Measurements from ENCODE around the gene MTUS2.

MTUS2 gene

DNA sequence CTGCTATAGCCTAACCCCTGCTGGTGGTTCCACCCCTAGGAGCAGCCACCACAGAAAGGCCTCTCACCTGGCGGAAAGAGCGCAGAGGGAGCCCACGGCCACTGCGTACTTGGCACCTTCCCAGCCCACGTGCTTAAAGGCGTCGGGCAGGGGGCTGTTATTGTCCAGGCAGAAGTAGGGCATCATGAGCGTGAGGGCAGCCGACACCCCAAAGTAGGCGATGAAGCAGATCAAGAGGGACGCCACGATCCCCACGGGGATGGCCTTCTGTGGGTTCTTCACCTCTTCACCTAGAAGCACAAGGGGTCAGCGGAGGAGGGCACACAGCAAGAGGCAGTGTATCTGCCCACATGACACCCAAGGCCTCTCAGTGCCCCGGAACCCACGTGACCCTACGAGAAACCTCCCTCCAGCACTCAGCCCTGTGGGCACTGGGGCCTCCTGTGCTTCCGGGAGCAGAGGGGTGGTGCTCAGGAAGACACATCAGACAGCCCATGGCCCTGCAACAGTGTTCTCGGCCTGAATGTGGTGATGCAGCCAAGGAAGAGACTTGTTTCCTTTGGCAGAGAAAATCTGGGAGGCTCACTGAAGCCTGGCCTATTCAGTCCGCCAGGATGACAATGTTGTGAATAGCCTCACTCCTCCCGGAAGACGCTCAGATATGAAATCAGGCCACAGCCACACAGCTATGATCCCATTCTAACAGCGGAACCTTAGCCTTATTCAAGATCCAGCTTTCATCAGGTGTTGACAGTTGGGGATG is 703.2 kb downstream of the MTUS2 start:
- CTCF ChIA-PET: no interaction called here
- POLR2A ChIA-PET: no interaction called here
- TF ChIP-seq ZNF384 (IDR thresholded peaks at IDR 0.05) (no peak), NFRKB (IDR thresholded peaks at IDR 0.05) (no peak), HDGF (IDR thresholded peaks at IDR 0.05; ENCODE audit: borderline replicate concordance) (no peak), FOXA1 (IDR thresholded peaks at IDR 0.05) (no peak), ELF4 (IDR thresholded peaks at IDR 0.05) (no peak), SP1 (IDR thresholded peaks at IDR 0.05) (no peak), TARDBP (IDR thresholded peaks at IDR 0.05) (no peak), ARNT (IDR thresholded peaks at IDR 0.05) (no peak), FOXM1 (IDR thresholded peaks at IDR 0.05; ENCODE audit: borderline replicate concordance) (no peak), SUZ12 (IDR thresholded peaks at IDR 0.05) (no peak), BHLHE40 (IDR thresholded peaks at IDR 0.05; ENCODE audit: borderline replicate concordance) (no peak), FOXK2 (IDR thresholded peaks at IDR 0.05) (no peak), L3MBTL2 (conservative IDR thresholded peaks at IDR 0.05) (no peak), CTBP1 (IDR thresholded peaks at IDR 0.05; ENCODE audit: borderline replicate concordance) (no peak), LEF1 (IDR thresholded peaks at IDR 0.05; ENCODE audit: borderline replicate concordance) (no peak)
- TF ChIP-seq, protein P1, sequence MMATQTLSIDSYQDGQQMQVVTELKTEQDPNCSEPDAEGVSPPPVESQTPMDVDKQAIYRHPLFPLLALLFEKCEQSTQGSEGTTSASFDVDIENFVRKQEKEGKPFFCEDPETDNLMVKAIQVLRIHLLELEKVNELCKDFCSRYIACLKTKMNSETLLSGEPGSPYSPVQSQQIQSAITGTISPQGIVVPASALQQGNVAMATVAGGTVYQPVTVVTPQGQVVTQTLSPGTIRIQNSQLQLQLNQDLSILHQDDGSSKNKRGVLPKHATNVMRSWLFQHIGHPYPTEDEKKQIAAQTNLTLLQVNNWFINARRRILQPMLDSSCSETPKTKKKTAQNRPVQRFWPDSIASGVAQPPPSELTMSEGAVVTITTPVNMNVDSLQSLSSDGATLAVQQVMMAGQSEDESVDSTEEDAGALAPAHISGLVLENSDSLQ (IDR thresholded peaks at IDR 0.05): no peak
- DNase-seq (ENCODE audit: extremely low spot score): no peak

DNA sequence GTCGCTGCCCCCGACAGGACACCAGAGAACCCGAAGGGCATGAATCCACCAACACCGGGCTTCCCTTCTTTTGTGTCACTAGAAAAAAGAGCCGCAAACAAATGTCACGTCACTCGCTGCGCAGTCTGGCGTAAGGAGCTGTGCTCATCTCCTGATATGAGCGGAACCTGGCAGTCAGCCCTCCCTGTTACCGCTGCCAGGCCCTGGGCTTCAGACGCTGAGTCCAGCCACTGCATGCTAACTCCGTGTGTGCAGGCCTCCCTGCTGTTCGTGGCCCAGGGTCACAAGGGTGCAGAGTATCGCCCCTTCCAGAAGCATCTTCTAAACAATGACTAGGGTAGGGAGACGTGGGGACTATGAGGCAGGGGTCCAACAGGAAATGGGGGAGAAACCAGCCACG is 704.0 kb downstream of the MTUS2 start:
- POLR2A ChIA-PET: no interaction called here
- CTCF ChIA-PET: no interaction called here

DNA sequence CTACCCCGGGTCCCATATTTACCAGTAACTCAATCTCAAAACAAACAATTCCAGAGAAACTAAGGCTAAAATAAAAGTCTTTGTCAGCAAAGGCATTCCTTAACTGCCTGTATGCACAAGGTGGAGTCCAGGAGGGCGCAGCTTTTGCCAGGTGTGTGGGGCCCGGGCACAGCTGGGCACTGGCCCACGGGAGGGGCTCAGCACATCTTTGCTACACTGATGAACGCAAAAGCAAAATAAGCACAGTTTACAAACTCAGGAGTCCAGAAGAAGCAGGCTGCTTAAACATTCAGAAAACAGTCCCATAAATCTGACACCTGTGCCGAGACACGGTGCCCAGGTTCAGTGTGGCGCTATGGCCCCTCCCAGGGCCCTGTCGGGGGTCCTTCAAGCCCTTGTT is 704.5 kb downstream of the MTUS2 start:
- CTCF ChIA-PET: no interaction called here
- no peak for DNase-seq (ENCODE audit: extremely low spot score)
- POLR2A ChIA-PET: no interaction called here
- TF ChIP-seq FOXK2 (IDR thresholded peaks at IDR 0.05): no peak
- TF ChIP-seq, protein P1 (IDR thresholded peaks at IDR 0.05): no peak
- TF ChIP-seq HDGF (IDR thresholded peaks at IDR 0.05; ENCODE audit: borderline replicate concordance): no peak
- no peak for TF ChIP-seq TARDBP (IDR thresholded peaks at IDR 0.05)
- TF ChIP-seq FOXM1 (IDR thresholded peaks at IDR 0.05; ENCODE audit: borderline replicate concordance): no peak

More for the DNA sequence above, 704.0 kb downstream of the MTUS2 start:
- DNase-seq (ENCODE audit: extremely low spot score): no peak
- TF ChIP-seq FOXK2 (IDR thresholded peaks at IDR 0.05): no peak
- TF ChIP-seq CTBP1 (IDR thresholded peaks at IDR 0.05; ENCODE audit: borderline replicate concordance): no peak
- no peak for TF ChIP-seq ELF4 (IDR thresholded peaks at IDR 0.05)
- no peak for TF ChIP-seq BHLHE40 (IDR thresholded peaks at IDR 0.05; ENCODE audit: borderline replicate concordance)
- no peak for TF ChIP-seq LEF1 (IDR thresholded peaks at IDR 0.05; ENCODE audit: borderline replicate concordance)
- no peak for TF ChIP-seq L3MBTL2 (conservative IDR thresholded peaks at IDR 0.05)

DNA sequence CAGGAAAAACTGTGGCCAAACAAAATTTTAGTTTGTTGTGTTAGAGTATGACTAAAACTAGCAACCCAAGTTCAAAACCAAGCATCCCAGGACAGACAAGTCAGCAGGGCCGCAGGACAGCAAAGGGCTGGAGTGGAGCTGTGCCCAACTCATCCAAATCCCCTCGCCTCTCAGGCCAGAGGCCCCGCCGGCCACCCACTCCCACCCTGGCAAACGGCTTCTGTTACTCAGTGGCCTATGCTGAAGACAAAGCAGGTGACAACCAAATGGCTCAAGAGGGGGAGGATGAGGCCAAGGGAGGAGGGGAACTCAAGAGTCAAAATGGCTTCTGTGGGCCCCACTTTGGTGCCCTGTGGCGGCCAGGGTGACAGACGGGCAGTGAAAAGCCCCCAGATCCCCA is 705.6 kb downstream of the MTUS2 start:
- POLR2A ChIA-PET: no interaction called here
- DNase-seq (ENCODE audit: extremely low spot score): no peak
- CTCF ChIA-PET: interaction anchor here (1.1 kb wide), 1 partner anchor 181 kb away, joined by 5 read pairs; no protein-coding TSS in a partner anchor
- no peak for TF ChIP-seq HDGF (IDR thresholded peaks at IDR 0.05; ENCODE audit: borderline replicate concordance)
- no peak for TF ChIP-seq FOXA1 (IDR thresholded peaks at IDR 0.05)
- no peak for TF ChIP-seq ARNT (IDR thresholded peaks at IDR 0.05)
- TF ChIP-seq TARDBP (IDR thresholded peaks at IDR 0.05): no peak
- TF ChIP-seq CTBP1 (IDR thresholded peaks at IDR 0.05; ENCODE audit: borderline replicate concordance): no peak
- TF ChIP-seq SP1 (IDR thresholded peaks at IDR 0.05): no peak
- no peak for TF ChIP-seq L3MBTL2 (conservative IDR thresholded peaks at IDR 0.05)
- TF ChIP-seq FOXM1 (IDR thresholded peaks at IDR 0.05; ENCODE audit: borderline replicate concordance): no peak
- TF ChIP-seq SUZ12 (IDR thresholded peaks at IDR 0.05): no peak
- TF ChIP-seq ELF4 (IDR thresholded peaks at IDR 0.05): no peak
- TF ChIP-seq ZNF384 (IDR thresholded peaks at IDR 0.05): no peak
- TF ChIP-seq FOXK2 (IDR thresholded peaks at IDR 0.05): no peak

DNA sequence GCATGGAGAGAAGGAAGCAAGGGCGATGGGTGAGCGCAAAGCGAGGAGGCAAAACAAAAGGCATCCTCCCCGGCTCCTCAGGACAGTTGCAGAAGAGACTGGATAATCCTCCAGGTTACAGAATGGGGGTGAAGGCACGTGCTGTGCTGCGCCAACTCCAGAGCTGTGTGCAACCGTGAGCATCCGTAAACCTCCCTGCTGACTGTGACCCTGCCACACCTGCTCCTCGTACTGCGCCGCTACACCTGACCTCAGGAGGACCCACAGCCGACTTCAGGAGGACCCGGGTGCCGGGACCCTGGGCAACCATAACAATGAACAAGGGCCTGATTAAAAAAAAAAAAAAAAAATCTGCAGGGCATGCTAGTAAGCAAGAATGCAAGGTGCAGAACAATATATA is 706.6 kb downstream of the MTUS2 start:
- DNase-seq (ENCODE audit: extremely low spot score): no peak
- no peak for TF ChIP-seq ELF4 (IDR thresholded peaks at IDR 0.05)
- no peak for TF ChIP-seq CTBP1 (IDR thresholded peaks at IDR 0.05; ENCODE audit: borderline replicate concordance)
- TF ChIP-seq, protein P1 (IDR thresholded peaks at IDR 0.05): no peak
- no peak for TF ChIP-seq L3MBTL2 (conservative IDR thresholded peaks at IDR 0.05)
- no peak for TF ChIP-seq ARNT (IDR thresholded peaks at IDR 0.05)
- TF ChIP-seq FOXK2 (IDR thresholded peaks at IDR 0.05): no peak
- TF ChIP-seq LEF1 (IDR thresholded peaks at IDR 0.05; ENCODE audit: borderline replicate concordance): no peak
- TF ChIP-seq FOXA1 (IDR thresholded peaks at IDR 0.05): no peak
- TF ChIP-seq BHLHE40 (IDR thresholded peaks at IDR 0.05; ENCODE audit: borderline replicate concordance): no peak
- TF ChIP-seq NFRKB (IDR thresholded peaks at IDR 0.05): no peak
- no peak for TF ChIP-seq HDGF (IDR thresholded peaks at IDR 0.05; ENCODE audit: borderline replicate concordance)
- no peak for TF ChIP-seq SUZ12 (IDR thresholded peaks at IDR 0.05)
- TF ChIP-seq ZNF384 (IDR thresholded peaks at IDR 0.05): no peak
- TF ChIP-seq TARDBP (IDR thresholded peaks at IDR 0.05): no peak
- TF ChIP-seq FOXM1 (IDR thresholded peaks at IDR 0.05; ENCODE audit: borderline replicate concordance): no peak
- POLR2A ChIA-PET: no interaction called here
- CTCF ChIA-PET: interaction anchor here (1.1 kb wide), 1 partner anchor 180 kb away, joined by 5 read pairs; no protein-coding TSS in a partner anchor

DNA sequence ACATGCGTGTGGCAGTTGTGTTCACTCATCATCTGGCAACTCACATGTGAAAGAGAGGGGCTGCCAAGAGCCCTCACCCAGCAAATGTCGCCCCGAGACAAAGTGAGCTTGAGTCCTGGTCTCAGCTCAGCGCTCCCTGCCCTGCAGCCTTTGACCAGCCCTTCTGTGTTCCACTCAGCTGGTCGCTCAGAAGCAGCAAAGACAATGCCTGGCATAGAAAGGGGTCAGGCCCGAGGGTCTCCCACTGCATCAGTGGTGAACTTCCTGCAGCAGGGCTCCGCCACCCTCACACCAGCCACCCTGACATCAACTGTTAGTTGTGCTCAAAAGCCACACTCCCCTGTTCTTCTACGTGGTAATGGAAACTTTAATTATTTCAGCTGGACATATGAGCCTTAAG is 707.4 kb downstream of the MTUS2 start:
- POLR2A ChIA-PET: interaction anchor here (0.6 kb wide), 1 partner anchor 93 kb away, joined by 4 read pairs; no protein-coding TSS in a partner anchor

More for the DNA sequence above, 707.4 kb downstream of the MTUS2 start:
- TF ChIP-seq, protein P1 (IDR thresholded peaks at IDR 0.05): no peak
- TF ChIP-seq ZNF384 (IDR thresholded peaks at IDR 0.05) (no peak), FOXM1 (IDR thresholded peaks at IDR 0.05; ENCODE audit: borderline replicate concordance) (no peak), TARDBP (IDR thresholded peaks at IDR 0.05) (no peak), BHLHE40 (IDR thresholded peaks at IDR 0.05; ENCODE audit: borderline replicate concordance) (no peak), LEF1 (IDR thresholded peaks at IDR 0.05; ENCODE audit: borderline replicate concordance) (no peak), CTBP1 (IDR thresholded peaks at IDR 0.05; ENCODE audit: borderline replicate concordance) (no peak), FOXK2 (IDR thresholded peaks at IDR 0.05) (no peak), SUZ12 (IDR thresholded peaks at IDR 0.05) (no peak), HDGF (IDR thresholded peaks at IDR 0.05; ENCODE audit: borderline replicate concordance) (no peak), SP1 (IDR thresholded peaks at IDR 0.05) (no peak), L3MBTL2 (conservative IDR thresholded peaks at IDR 0.05) (no peak), NFRKB (IDR thresholded peaks at IDR 0.05) (no peak), ARNT (IDR thresholded peaks at IDR 0.05) (no peak), ELF4 (IDR thresholded peaks at IDR 0.05) (no peak)
- CTCF ChIA-PET: no interaction called here
- no peak for DNase-seq (ENCODE audit: extremely low spot score)

Measured in HEK293T (cell line).